AG20443 (cell line): ENCODE results near the gene ARL15.

Experiments used
- DNase-seq: peaks from one replicate; pipeline ENCODE4 v3.0.0; 2012; ENCODE audit warnings: low spot score, mixed read lengths

ARL15 gene

GRCh38 chr5:54285686-54286085, 24.7 kb downstream of the ARL15 start:
- DNase-seq = no peak

DNA sequence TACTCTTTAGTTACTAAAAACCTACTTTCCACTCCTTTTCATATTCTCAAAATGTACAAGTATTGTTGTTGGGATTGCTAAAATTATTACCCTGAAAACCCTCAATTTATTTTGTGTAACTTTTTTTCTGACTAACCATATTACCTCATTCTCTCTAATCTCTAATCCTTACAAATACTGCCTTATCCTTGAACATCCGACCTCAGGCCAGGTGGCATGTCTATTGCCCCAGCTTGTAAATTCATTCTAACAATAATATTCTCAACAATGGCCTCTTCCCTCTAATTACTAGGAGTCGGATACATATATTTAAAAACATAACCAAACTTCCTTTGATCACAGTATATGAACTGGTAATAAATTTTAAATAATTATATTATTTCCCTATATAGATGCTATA, 25.8 kb downstream of the ARL15 start:
- DNase-seq = no peak

DNA sequence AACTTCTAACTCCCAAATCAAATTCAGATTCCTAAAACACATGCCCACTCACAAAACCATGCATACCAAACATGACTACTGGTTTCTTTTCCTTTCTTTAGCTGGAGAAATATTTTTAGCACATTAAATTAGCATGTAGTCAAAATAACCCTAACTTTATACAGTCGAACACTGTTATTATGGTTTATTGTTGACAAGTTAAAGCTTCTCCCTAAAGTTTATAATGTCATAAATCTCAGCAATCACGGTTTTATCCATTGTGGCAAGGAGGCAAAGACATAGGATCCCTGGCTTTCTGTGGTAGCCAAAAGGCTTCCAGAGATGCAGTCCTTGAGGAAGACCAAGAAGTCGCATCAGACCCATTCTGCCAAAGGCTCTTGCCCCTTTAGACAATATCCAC, 27.5 kb downstream of the ARL15 start:
- no peak for DNase-seq

GRCh38 chr5:54281960-54282692, 28.2 kb downstream of the ARL15 start:
- DNase-seq = no peak

DNA sequence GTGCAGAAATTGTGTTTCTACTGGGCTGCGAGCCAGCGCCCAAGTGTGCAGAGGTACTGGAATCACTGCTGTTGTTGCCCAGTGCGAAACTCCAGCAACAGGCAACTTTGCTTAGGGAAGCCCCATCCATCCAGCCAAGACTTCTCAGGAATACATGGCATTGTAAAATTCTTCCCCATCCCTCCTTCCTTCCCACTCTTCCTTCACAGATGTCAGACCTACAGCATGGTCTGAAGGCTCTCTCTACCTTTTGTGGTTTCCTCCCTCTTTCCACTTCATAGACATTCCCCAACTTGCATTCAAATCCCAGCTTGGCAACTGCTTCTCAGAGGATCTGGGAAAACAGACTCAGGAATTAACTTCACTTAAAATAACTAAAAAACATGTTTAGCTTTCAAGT, 30.4 kb downstream of the ARL15 start:
- DNase-seq = no peak

DNA sequence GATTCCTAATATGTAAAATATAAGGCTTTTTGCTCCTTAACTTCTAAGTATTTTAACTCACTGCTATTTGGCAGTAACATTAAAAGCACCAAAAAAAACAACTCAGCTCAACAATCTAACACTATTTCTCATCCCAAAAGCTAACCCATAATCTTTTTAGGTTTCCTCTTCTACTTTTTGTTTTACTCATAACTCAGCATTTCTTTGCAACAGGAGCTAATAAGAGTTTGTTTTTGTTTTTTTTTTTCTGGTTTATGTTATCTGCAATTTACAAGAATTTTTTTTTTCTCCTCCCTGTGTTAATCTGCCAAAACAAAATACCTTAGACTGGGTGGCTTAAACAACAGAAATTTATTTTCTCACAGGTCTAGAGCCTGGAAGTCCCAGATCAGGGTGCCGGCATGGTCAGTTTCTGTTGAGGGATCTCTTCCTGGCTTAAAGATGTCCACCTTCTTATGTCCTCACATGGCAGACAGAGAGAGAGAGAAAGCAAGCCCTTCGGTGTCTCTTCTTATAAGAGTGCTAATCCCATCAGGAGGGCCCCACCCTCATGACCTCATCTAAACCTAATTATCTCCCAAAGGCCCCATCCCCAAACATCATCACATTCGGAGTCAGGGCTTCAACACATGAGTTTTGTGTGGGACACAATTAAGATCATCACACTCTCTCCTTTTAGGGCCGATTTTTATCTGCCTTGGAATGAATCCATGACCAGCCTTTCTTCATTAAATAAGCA, 31.2 kb downstream of the ARL15 start:
- no peak for DNase-seq

DNA sequence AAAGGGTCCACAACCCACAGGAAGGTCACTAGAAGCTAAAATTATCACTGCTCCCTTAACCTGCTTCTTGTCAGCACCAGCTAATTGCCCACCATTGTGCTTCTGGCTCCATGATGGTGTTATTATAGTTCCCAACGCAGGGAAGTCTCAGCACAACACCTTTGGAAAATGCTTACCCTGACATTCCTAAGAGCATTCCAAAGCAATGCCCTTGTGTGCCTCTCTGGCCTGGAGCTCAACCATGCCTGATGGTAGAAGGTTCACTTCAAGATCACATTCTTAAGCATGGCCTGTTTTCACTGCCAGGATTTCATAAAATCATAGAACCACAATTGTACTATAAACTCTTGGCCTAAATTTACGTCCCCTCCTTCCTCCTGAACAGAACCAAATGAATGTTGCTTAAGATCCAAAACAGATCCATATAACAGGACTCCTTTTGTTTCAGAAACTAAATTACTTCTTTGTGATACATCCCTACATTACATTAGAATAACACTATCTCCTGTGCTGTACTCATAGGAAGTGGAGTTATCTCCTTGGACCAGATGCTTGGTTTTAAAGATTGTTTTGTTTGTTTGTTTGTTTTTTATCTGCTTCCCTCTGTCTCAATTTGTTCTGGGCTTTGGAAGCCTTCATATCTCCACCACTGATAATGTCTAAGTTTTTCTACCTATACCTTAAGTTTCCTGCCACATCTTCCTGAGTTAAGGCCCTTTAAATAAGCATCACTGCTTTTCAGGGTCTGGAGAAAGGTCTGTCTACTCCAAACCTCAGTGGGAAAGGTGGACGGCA, 32.1 kb downstream of the ARL15 start:
- DNase-seq = no peak

- DNase-seq = no peak
Measured at GRCh38 chr5:54276048-54276447, 34.3 kb downstream of the ARL15 start.

DNA sequence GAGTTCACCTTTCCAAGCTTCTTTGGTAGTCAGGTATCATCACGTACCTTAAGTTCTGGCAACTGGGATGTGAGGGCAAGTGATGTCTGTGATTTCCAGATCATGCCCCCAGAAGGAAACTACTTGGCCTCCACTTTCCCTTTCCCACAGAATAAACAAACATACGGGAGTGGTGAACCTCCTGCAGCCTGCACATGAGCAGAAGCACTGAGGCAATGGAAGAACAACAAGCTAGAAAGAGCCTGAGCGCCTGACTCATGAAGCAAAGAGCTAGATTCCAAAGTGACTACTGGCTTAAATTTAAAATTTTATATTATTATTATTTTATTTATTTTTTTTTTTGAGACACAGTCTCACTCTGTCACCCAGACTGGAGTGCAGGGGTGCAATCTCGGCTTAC, 35.0 kb downstream of the ARL15 start:
- peak; percentile 17 for DNase-seq

DNA sequence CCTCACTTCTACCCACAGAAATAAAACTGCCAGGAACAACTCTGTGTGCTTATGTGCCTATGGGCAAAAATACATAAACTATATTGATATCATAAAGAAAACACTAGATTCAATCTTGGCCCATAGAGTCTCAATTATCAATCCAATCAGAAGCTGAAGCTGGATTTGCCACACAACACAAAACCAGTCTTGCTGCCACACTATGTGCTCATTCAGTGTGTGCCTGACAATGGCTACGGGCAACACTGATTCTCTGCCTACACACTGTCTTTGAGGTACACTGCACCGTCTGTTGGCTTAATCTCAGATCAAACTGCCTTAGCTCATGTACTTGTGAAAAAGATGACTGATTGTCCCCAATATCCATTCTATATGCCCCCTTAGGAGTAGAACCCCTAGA, 35.4 kb downstream of the ARL15 start:
- no peak for DNase-seq

- DNase-seq = no peak
Measured at GRCh38 chr5:54273715-54274114, 36.7 kb downstream of the ARL15 start.

DNA sequence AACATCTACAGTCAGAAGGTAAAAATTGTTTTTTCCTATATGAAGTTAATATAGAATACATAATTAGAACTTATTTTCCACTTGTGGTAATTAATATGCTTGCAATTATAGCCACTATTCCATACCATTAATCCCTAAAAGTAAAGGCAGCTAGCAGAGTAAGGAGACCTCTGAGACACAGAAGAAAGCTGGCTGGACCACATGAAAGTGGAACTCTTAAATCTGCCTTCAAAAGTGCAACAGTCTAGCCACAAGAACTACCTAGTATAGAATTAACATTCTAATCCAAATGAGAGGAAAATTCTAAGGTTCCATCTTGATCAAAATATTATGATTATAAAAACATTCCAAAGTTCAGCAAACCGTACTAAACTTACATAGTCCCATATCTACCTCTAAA, 37.6 kb downstream of the ARL15 start:
- DNase-seq = no peak

GRCh38 chr5:54270326-54270725, 40.0 kb downstream of the ARL15 start:
- no peak for DNase-seq

DNA sequence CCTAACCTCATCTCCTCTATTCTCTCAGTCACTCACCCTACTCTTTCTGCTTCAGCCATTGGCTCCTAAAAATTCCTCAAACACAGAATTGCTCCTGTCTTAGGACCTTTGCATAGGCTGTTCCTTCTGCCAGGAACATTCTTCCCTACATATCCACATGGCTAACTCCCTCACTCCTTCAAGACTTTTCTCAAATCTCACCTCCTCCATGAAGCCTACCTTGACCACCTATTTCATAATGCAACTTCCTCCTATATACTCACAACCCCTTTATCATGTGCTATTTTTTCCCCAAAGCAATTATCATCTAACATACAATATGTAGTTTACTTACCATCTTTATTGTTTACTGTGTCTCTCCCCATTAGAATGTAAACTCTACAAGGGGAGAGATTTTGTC, 45.8 kb downstream of the ARL15 start:
- DNase-seq = no peak

DNA sequence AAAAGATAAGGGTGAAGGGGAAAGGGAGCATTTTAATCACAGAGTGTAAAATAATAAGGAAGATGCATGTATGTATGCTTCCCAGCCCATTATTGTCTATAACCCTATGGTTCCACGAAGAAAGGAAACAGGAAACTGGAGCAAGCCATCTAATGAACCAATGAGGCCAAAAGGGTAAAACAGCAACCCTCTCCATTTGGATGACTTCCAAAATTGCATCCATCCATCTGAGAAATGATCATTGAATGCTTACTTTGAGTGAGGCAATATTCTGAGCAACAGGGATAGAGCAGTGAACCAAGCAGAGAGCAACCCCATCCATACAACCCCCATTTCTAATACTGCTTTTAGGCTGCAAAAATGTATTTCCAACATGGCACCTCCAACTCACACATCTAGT, 46.9 kb downstream of the ARL15 start:
- no peak for DNase-seq

DNA sequence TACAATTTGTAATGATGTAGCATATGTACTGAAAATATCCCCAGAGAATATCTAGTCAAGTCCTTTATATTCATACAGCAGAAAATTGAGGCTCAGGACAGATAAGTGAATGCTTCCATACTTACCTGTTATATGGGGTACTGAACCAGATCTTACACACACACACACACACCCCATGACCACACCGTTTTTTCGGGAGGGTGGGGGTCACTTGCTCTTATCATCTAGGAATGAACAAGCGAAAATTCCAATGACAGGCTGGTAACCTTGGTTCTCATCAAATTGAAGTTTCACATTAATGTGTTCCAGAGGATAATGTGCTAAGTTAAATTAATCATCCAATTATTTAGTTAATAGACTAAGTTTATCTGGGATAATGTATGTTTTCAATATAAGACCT, 48.8 kb downstream of the ARL15 start:
- no peak for DNase-seq

GRCh38 chr5:54259981-54260380, 50.4 kb downstream of the ARL15 start:
- DNase-seq = no peak

DNA sequence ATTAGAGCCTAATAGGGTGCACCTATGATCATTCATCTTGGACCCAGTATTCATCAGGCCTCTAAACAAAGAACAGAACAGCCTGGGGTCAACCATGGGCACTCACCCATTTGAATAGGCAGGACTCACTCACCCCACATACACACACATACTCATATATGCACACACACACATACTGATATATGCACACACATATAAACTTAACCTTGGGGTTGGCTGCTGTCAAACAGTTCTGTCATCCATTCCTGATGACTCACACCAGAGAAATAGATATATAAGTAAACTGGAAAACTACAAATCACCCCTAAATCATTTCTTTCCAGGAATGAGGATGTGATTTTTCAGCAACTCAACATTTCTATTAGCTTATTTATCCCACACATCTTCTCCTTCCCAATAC, 51.3 kb downstream of the ARL15 start:
- DNase-seq = no peak

- DNase-seq = no peak
Measured at GRCh38 chr5:54257366-54258118, 52.8 kb downstream of the ARL15 start.

DNA sequence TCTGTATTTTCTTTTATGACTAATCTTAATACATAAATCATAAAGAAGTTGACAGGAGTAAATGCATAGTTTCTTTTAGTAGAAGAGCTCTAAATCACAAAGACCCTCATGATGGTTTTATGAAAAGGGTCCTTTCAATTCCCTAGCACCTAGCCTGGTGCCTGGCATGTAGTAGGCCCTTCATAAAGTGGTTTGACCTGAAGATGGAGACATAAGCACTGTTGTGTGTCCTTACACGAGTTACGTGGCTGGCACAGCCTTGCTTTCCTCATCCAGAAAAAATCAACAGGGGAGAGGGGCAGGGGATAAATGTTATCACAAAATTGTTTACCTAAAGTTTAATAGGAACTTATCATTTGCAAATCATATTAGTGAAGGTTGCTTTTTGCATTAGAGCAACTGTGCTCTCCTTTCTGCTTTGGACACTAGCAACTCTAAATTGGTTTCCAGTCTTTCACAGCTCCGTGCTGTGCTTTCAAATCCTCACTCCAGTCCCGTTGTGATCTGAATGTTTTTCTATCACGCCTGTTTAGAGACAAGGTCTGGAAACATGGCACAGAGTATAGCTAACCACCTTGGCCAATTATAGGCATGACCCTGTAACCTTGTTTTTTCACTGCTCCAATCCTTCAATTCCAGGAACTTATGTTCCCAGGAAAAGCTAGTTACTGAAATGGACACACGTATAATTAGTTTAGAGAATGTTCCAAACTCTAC, 55.7 kb downstream of the ARL15 start:
- DNase-seq = peak; percentile 17

DNA sequence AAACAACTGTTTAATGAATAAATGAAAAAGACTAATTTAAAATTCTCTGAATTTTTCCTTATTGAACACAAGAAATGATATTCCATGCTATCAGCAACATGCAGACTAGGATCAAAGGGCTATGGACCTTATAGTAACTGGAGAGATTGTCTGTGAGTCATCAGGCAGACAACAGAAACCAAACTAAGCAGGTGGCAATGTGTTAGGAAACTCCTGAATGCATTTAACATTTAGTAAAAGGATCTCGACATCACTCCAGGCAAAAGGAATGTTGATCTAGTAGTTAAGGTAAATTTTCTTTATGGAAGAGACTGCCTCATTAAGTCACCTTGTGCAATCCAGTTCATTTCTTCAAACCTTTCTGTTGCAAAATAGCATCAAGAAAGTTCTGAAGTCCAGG, 58.4 kb downstream of the ARL15 start:
- no peak for DNase-seq
